ENCODE measurements around the gene ZFHX3.

The ZFHX3 gene

DNA sequence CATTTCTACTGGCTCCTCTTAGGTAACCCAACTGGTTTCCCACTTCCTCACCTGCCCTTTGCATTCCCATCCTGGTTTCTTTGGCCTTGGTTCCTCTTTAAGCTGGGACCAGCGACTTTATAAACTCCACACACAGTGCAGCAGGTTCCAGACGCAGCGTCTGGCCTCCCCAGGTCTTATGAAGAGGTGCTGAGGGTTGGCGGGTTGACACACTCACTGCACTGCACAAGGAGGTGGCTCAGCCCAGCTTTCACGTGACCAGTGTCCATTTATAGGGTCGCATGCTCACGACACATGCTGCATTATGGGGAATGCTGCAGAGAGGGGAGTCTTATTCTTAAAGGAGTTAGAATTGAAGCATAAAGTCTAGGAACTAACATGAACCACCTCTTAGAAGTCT is 70.8 kb downstream of the ZFHX3 start:
- DNase-seq (ENCODE audit: low read depth in 3 of 3) = no peak

DNA sequence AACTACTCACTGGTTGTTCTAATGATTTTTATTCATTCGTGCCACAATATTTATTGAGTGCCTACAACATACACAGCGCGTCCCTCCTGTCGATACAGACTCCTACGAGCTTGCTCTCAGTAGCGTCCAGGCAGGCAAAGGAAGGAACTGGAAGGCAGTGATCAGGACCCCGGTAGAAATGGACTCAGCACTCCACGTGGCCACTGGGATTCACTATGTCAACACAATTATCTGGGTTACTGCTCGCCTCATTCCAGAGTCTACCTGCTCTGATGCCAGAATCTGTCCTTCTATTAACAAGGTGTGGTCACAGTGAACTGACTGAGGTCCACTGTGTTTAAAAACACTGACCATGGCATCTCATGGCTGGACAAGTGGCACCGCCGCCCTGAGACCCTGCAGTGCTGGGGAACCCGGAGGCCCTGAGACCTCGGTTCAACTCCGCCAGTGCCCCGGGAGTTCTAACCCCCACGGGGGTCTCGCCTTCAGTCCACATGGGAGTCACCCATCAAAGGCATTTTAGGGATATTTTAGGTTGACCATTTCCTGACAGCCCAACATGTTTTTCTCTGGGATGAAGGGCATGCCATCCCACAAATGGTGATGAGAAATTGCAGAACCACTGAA is 71.4 kb downstream of the ZFHX3 start:
- DNase-seq (ENCODE audit: low read depth in 3 of 3) = no peak

DNA sequence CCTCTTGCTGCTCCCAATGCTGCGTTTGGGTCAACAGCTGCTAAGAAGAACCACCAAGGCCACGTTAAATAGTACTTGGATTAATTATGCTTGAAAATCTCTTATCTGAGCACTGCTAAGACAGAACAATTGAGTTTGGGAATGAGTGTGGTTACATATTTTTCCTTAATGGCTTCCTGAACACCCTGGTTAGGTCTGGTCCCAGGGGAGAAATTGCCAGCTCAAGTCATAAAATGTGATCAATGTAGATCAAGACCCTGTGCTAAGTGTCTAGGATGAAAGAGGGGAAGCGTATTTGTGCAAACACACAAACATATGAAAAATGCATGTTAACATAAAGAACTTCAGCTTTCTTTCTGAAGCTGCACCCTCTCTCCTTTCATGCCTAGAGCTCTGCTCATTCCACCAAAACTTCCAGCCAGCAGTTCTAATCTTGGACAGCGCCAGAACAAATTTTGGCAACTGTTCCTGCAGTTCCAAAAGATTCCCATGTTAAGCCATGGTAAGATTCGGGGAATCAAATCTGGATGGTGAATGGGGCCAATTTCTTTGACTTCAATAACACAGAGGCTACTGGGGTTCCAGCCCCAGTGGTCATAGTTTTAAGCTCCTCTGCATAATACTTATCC is 72.0 kb downstream of the ZFHX3 start:
- DNase-seq (ENCODE audit: low read depth in 3 of 3) = no peak

DNA sequence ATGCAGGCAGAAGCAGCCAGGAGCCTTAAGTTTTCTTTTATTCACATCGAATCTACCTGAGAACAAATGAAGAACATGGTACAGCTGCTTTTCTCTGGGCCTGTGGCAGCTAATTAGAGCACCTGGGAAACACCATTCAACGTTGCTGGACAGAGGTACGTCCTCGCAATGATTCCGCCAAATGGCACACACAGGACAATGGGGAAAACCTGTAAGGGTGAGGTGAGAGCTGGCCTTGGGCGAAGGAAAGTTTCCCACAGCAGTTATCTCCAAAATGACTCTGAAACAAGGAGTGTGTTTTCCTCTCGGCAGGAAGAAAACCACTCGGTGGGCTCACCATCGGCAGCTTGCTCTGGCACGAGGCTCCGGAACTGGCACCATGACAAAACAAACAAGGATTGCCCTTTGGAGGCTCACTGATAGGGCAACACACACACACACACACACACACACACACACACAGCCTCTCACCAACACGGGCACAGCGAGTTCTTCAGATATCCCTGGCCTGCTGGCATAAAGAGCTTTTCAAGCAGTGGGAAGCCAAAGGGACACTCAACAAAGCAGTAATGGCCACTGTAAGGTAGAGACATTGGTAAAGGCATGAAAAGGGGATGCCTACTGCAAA is 73.7 kb downstream of the ZFHX3 start:
- DNase-seq (ENCODE audit: low read depth in 3 of 3) = no peak

DNA sequence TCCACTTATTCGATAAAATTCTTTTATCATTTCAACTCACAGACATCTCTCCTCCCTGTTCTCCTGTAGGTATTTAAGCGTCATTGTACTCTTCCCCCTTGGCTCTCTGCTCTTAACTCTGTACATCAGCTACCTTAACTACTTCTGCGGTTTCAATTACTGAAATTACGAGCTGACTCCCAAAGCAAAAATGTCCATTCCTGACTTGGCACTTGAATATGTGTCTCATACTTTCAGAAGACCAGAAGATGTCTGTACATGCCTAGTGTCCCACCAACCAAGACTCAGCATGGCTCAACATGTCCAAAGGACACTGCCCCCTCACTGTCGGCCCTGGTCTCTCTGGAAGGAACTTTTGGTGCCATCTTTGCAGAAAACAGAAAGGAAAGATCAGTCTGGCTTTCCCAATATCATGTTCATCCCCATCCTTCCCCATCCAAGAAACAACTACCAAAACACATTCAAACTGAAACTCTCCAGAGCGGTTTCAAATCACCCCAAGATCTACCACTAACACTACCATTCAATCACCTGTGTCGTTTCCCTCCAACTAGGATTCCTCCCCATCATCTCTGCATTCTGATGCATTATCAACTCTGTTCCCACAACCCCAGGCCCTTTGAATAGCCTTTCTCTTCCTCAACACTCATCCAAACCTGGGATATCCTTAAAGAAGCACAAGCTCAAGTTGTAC is 74.9 kb downstream of the ZFHX3 start:
- DNase-seq (ENCODE audit: low read depth in 3 of 3) = no peak

DNA sequence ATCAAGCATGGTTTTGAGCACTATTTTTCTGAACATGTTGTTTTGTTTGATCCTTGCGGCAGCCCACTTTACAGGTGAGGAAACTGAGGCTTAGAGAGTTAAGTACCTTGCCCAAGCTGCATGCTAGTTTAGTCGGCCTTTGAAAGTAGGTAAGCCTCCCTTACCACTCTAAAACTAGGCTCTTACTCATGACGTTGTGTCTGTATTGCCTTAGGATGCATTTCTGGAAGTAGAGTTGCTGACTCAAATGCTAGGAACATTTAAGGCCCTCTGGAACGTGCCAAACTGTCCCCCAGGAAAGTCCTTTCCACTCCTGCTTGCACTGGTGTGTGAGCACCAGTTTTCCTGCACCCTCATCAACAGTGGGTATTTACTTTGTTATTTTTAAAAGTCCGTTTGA is 76.6 kb downstream of the ZFHX3 start:
- no peak for DNase-seq (ENCODE audit: low read depth in 3 of 3)

DNA sequence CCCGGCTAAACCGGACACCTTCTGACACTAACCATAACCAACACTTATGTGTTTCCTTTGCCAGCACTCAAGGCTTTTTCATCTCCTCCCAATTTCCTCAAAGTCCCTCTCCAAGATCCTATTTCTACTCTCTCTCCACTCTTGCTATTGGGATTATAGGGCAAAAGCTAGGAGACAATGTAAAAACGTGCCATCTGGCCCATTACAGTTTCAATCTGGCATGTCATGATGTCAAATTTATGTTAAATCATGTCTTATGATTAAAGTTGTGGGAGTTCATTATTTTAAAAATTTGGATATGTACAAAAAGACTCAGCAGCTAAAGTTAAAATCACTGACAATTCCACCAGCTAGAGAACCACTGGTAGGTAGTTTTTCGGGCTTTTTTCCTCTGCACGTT is 77.3 kb downstream of the ZFHX3 start:
- DNase-seq (ENCODE audit: low read depth in 3 of 3) = no peak

DNA sequence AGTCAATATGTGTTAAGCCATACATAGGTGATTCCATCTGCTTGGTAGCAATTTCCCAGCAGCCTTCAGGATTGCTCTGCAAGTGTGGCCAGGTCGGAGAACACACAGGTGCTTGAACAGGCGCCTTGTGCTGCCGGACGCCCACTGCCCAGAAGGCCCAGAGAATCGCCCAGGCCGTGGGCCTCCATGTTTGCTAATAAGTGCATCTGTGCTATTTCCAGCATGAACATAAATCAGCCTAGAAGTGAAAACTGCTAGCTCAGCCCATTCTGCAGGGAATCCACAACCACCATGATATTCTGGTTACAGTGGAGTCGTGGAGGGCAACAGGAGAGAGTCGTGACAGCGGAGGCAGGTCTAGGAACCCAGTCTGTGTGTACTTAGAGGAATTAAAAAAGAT is 78.1 kb downstream of the ZFHX3 start:
- no peak for DNase-seq (ENCODE audit: low read depth in 3 of 3)

DNA sequence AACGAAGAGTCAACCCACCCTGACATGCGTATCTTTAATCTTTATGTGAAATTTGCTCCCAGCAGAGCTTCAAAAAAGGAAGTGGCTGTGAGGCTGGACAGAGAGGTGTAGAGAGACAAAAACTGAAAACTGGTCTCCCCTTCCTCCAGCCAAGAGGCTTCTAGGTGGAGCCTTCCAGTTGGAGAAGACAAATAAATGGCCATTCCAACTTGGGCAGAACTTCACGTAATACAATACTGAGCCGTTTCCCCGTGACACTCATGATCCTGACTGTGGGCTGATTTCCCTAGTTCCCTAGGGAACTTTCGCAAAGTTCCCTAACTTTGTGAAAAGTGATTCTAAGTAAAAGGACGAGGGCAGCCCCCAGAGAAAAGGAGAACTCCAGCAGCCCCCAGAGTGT is 78.8 kb downstream of the ZFHX3 start:
- DNase-seq (ENCODE audit: low read depth in 3 of 3) = no peak

DNA sequence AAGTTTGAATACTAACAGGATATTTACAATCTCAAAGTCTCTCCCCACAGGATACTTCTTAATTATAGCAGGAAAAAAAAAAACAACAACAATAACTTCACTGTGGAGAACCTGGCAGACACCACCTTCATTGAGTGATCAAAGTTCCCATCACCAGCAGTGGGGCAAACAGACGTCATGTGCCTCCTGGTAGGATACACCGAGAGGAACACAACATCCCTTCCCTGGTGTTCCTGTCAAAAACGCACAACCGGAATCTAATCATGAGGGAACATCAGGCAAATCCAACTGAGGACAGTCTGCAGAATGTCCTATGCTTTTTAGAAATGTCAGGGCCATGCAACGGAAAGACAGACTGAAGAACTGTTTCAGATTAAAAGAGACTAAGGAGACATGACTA is 80.0 kb downstream of the ZFHX3 start:
- no peak for DNase-seq (ENCODE audit: low read depth in 3 of 3)

DNA sequence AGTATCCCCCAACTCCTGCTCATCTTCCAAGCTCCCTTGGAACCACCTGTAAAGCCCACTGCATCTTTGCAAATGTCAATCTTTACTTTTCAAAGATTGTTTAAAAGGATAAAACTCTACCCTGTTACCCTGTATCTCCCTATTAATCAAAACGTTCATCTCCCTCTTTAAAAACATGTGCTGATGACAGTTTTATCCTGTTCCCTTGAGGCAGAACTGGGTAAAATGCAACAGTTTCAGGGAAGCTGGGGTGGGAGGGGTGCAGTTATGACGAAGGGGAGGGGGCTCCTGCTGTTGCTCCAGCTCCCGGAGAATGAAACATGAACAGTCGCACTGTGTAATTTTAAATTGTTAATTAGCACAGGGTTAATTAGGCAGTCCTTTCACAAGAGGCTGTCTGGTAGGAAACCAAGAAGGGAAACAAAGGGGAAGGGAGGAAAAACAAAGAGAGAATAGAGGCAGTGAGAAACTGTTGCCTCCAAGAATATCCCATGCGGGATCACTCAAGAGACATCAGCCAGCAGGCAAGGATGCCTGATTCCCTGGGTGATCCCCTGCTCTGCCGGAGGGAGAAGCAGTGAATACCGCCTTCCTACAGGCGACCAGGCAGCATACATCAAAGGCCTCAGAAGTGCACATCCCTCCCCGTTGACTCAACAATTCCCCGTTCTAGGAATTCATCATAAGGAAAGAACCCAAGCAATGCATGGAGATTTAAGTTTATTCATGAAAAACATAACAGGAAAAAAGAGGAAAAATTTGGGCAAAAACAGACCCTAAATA is 84.2 kb downstream of the ZFHX3 start:
- no peak for DNase-seq (ENCODE audit: low read depth in 3 of 3)

DNA sequence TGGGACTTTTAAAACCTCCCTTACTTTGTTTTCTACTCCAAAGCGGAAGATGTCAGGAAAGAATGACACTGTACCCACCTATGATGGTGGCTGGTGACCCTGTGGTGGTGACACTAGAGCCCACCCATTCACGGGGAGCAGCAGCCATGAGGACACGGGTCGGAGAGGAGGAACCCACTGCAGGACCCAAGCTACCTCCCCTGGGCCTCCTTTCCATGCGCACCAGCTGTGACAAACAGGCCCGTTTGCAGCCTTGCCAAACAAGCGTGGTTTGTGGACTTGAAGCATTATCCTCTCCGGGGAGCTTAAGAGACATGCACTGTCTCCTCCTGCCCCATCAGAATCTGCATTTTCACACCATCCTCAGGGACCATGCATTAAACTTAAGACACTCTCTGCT is 85.6 kb downstream of the ZFHX3 start:
- no peak for DNase-seq (ENCODE audit: low read depth in 3 of 3)

DNA sequence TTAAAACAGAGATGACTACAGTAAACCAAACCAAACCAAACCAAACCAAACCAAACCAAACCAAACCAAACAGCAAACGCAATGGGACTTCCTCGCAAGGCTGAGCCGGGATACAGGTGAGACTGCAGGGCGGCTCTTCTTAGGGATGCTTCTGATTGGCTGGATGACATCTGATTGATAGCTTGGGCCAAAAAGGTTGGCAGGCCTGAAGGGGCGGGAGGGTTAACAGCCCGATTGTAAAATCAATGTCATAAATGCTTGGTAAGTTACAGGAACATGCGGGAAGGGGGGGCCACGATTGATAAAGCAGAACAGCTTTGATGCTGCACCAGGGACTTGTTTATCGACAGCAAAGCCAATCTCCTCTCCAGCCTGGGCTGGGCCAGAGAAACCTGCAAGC is 86.1 kb downstream of the ZFHX3 start:
- DNase-seq (ENCODE audit: low read depth in 3 of 3) = no peak

DNA sequence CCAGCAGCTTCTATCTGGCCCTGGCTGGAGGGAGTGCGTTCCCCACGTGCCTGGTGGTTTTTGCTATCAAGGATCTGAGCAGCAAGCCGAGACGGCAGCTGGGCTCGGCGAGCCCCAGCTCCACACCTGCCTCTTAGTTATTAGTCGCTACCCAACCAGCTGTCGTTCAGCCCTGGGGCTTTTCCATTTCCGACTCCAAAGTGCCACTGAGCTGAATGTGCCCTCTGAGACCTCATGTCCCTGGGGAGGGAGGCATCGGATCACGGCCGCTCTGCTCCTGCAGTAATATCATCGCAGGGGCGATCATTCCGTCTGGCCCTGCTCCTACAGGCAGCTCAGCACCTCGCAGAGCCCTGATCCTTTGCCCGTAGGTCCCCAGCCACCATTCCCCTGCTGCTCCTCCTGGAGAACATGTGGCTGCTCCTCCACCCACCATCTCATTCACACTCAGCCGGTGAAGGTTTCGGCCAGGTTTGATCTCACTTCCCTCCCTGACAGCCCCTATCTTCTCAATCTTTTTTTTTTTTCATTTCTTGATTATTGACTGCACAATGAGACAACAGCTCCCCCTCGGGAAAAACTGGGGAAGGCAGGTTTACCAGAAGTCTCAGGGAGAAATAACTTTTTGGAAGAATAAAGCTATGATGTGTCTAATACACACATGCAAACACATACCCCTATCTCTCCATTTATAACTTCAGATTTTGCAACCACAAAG is 86.7 kb downstream of the ZFHX3 start:
- no peak for DNase-seq (ENCODE audit: low read depth in 3 of 3)

DNA sequence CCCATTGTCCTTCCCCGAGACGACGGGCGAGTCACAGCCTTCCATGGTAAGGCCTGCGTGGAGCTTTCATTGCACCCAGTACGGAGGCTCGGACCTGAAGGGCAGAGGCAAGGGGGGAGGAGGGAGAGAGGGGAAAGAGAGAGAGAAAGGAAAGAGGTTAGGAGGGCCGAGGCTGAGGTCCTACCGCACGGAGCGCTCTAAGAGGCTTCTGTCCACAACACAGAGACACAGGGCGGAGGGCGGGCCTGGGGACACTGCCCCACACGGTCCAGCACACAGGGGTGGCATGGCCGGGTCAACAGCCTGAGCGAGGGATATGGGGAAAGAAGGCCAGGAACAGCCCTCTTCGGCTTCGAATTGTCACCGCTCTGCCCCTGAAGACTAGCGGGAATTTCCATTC is 87.8 kb downstream of the ZFHX3 start:
- DNase-seq (ENCODE audit: low read depth in 3 of 3) = no peak

DNA sequence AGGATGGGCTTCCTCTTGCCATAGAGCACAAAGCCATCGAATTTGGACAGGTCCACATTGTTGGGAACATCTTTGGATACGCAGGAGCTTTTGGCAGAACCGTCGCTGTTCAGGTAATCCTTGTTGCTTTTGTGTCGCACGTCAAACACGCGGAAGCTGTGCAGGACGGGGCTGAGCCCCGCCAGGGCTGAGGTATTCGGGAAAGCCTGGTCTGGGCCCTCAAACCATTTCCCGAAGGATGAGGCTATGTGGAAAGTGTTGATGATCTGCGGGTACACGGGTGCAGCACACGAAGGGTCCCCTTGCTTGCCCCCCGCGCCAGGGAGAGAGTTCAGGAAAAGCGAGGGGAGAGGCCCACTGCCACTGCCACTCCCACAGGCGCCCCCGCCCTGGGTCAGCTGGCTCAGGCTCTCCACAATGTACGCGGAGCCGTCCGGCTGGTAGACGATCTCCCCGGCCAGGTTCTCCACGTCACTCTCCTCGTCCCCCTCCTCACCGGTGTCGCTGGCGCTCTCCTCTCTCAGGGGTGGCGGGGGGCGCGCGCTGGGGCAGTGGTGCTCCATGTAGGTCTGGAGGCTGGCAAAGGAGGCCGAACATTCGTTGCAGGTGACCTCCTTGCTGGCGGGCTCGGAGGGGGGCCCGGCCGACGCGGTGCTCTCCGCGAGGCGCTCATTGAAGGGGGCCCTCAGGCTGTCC is 88.5 kb downstream of the ZFHX3 start:
- DNase-seq (ENCODE audit: low read depth in 3 of 3) = no peak

DNA sequence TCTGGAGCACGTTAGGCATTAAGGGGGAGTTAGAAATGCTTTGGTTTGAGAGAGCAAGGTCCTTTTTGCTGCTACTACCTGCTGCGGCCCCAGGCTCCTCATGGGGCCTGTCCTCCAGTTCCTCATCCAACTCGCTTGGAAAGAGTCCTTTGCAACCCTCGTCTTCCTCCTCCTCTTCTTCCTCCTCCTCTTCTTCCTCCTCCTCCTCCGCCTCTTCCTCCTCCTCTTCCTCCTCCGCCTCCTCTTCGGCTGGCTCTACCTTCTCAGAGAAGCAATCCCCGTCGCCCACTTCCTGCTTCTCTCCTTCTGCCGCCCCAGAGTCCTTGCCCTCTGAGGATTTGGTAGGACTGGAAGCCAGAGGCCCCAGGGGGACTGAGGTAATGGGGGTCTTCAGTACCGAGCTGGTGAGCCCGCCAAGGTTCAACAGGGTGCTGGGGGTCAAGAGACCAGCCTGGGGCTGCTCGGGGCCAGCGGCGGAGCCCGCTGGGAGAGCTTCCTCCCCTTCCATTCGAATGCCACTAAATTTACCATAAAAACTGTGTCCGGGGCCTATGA is 89.3 kb downstream of the ZFHX3 start:
- DNase-seq (ENCODE audit: low read depth in 3 of 3) = no peak

DNA sequence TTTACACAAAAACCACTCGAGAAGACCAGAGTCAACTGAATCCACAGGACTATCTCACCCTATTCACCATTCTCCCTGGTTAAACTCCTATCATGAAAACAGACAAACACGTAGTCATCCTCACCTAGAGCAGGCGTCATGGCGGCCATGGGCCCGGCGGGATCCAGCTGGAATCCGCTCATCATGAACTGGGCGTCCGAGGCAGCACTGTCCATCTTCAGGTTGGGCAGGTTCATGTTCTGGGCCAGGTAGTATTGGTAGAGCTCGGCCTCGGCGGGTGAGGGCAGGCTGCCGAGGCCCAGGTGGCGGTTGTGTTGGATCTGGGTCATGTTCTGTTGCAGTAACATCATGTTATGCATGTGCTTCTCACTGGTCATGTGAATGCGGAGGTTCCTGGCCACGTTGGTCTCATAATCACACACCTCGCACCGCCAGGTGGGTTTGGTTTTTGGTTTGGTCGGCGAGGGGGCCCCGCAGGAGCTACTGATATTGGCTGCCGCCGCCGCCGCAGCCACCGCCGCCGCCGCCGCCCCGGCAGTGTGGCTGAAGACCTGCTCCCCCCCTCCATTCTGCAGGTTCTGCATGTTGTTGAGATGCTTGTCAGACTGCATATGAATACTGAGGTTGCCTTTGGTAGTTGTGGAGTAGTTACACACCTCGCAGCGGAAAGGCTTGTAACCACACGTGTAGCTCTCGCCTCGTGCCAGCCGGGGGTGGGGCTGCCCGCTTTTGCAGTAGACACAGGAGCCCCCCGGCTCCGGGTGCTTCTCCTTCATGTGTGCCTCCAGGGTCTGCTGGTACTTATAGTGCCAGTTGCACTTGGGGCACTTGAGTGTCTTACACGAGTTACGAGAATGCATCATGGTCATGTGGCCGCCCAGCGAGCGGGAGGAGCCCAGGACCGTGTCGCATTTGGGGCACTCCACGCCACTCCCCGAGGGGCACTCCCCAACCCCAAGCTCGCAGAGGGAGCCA is 90.3 kb downstream of the ZFHX3 start:
- no peak for DNase-seq (ENCODE audit: low read depth in 3 of 3)

Data from stimulated activated CD4-positive, alpha-beta T cell treated with anti-CD3 and anti-CD28 coated beads, TNF-alpha, amount 100 ng/mL, for 4 hours (primary cell).